ENCODE results near the gene ARID1B.

The ARID1B gene

DNA sequence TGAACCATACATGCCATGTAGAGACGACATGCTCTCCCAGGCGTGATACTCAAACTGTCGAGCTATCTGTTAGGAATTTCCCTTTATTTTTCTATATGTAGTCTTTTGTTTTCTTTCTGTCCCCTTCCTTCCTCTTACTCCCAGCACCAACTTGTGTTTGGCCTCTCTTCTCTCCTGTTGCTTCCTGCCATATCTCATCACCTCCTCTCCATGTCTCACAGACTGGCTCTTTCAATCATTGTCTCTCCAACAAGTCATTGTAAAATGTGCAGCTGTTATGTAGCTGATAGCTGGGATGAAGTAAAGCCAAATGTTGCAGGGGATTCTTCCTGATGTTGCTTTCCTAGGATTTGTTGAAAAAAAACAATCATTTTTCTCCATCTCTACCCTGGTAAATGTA is 311.7 kb downstream of the ARID1B start:
- no peak for DNase-seq

DNA sequence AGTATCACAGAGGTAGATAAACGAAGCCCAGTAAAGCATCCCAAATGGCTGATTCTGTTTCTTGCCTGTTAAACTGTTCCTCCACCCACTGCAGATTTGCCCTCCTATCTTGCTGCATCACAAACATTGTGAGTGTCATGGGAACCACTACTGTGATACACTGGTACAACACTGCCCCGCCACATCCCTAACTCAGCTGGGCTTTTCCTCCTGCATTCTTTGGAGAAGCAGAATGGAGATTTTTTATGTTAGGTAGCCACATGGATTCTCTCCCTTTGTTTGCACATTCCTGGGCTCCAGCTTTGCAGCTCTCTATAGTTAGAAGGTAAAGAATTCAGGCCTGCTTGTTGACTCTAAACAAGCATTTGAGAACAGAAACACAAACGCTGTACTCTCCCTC is 312.1 kb downstream of the ARID1B start:
- no peak for DNase-seq

DNA sequence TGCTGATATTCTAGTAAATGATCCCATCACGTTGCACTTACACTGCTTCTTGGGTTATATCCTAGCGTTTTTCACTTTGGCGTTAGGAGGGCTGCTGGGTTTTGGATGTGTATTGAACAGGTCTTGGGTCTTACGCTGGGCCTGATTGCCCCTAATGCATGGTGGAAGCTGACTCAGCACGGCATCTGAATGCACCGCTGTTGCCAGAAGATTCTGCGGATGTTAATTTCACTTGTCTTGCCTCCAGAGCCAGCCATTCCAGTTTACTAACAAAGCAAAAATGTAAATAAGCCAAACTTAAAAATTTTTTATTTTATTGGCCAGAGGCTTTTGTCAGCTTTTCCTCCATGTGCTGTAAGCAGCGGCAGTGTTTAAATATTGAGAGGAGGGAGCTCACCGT is 312.7 kb downstream of the ARID1B start:
- no peak for DNase-seq

DNA sequence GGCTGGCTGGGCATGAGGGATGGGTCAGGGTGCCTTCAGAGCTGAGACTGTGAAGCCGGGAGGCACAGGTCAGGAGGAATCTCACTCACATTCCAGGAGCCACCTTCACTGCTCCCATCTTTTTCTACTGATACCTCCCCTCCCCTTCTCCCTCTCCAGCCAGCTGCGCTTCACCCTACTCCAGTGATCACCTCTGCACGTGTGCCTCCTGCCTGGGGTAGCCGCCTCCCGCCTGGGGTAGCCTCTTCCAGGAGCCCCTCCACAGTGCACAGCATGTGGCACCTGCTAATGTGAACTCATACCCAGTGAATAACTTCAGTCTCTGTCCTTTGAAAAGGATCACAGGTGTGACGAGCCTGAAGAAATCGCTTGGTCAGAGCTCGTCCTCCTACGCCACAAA is 313.6 kb downstream of the ARID1B start:
- DNase-seq, result no peak

DNA sequence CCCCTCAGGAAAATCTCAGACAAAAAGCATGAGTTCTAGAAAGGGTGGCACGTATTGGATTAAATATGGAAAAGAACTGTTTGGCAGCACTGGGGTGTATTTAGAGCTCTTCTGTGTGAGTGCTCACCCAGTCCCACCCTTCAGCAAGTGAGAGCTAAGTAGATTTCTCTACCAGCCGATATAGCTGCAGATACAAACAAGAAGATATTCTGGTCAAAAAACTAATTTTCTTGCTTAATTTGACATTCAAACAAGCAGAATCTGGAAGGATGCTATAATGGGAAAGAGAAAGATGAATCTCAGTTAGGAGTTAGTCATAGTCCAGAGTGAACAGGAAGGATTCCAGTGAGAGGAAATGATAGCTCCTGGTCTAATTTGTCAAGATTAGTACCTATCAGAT is 314.1 kb downstream of the ARID1B start:
- no peak for DNase-seq

DNA sequence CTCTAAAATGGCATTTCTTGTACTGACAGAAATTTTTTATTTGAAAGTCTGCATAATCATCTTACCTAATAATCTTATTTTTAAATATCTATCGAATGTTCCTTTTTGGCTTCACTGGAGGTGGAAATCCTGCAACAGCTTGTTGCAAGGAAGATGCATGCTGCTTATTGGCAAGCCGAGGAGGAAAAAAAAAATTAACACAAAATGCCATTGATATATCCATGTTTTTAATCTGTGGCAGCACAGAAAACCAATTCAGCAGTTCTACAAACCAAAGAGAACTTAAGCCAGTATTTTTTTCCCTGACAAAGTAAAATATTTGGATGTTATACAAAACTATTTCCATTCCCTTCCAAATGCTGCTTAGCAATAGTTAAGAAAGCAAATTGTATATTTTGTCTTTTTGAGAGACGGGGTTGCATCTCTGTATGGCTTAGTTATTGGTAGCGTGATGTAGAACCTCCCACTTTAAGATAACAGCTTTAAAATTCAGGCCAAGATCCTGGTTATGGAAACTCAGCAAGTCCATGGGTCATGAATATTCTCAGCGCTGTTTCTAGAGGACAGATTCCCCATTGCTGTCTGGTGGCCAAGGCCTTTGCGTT is 314.8 kb downstream of the ARID1B start:
- no peak for DNase-seq

DNA sequence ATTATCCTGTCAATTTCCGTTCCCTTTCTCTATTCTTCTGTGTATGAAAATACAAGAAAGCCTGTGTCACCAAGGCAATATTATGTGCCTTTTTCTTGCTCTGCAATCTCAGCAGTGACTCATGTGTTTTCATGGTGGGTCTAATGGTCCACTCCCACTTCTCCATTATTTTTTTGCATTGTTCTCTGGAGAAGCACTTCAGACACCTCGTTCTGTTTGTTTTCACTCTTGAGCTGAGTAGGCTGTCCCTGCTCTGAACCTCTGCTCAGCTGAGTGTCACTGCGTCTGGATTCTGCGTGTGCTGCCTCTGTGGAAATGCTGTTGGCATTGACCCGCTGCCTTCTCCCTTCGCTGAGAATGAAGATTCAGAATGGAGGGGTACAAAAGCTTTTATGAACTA is 315.6 kb downstream of the ARID1B start:
- no peak for DNase-seq

DNA sequence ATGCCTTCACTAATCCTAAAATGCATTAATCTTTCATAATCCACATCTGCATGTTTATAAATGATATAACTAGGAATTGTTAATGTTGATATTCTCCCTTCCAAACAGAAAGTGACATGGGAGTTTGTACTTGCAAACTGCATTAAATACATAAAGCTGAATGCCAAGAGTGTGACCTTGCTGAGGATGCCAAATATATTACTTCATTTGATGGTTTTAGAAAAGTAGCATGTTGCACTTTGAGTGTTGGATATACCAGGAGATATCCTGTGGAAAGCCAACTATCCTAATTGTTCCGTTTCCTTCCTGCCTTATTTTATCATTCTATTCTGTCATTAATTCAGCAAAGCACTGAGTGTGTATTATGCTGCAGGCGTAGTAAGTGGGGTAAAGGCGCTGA is 316.4 kb downstream of the ARID1B start:
- DNase-seq, result no peak

DNA sequence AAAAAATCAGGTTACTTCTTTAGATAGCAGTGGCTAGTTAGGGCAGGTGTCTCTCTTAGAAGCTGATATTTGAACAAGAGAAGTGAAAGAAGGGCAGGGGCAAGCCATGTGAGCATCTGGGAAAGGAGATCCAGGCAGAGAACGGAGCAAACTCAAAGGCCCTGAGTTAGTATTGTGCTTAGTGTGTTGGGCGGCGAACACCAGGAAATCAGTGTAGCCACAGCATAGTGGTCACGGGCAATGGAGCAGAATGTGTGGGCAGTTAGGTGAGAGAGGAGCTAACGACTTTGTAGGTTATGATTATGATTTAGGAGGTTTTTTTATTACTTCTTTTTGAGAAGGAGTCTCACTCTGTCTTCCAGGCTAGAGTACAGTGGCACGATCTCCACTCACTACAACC is 316.9 kb downstream of the ARID1B start:
- DNase-seq, result no peak

DNA sequence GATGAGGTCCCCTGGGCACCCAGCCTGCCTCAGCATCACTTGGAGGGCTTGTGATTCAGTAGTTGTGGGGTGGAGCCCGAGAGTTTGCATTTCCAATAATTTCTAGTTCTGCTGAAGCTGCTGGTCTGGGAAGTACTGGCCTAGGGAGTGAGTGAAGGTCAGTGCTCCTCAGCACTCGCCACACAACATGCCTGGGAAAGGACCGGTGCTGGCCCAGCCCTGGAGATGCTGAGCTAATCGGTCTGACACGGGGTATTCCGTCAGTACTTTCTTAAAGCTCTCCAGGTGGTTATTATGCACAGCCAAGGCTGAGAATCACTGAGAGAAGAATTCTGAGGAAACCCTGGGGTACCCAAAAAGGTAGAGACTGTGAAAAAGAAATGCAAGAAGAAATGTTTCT is 317.9 kb downstream of the ARID1B start:
- DNase-seq, result no peak

DNA sequence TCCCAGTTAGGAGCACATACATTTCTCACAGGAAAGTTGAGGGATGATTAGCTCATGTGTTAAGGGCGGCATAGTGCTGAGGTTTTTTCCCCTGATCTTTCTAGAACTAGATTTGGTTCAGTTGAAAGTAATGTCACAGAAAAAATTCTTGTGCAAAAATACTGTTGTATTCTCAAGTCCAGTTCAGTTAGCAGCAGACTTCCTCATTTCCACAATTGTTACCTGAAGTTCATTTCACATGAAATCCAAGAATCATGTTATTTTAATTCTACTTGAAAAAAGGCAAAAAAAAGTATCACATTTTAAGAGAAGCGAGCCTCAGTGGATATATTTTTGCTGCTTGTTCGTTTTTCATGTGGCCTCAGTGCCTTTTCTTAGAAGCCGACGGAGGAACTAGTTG is 318.4 kb downstream of the ARID1B start:
- DNase-seq, result no peak

DNA sequence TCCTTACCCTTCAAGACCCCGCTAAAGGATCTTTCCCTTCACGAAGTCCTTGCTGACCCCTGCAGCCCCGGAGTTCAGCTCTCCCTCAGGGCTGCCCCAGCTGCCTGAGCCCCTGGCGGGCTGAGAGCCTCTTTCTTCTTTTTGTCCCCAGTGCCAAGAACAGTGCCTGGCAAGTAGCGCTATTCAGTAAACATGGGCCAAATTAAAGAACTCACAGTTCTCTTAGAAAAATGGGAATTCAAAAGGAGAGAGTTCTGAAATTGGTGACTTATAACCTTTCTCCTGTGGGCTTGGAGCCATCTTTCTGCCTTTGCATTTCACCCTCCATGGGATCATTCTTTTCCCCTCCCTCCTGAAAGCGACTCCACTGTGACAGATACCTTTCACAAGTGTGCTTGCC is 318.9 kb downstream of the ARID1B start:
- no peak for DNase-seq

DNA sequence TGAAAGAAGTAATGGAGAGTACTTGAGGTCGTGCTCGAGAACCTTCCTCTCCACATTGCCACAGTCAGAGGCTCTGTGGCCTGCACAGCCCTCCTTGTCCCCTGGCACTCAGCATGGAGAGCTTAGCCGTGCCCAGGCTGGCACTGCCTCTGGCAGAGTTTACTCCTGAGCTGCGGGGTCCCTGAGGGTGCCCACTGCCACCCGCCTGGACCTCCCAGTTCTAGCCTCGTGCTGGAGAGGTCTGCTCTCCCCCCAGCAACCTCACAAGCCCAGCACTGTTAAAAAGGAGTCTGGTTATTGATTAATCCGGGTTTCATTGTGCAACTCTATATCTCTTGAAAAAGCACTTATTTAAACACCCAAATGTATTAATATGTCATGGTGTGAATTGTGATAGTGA is 319.3 kb downstream of the ARID1B start:
- DNase-seq, result no peak

DNA sequence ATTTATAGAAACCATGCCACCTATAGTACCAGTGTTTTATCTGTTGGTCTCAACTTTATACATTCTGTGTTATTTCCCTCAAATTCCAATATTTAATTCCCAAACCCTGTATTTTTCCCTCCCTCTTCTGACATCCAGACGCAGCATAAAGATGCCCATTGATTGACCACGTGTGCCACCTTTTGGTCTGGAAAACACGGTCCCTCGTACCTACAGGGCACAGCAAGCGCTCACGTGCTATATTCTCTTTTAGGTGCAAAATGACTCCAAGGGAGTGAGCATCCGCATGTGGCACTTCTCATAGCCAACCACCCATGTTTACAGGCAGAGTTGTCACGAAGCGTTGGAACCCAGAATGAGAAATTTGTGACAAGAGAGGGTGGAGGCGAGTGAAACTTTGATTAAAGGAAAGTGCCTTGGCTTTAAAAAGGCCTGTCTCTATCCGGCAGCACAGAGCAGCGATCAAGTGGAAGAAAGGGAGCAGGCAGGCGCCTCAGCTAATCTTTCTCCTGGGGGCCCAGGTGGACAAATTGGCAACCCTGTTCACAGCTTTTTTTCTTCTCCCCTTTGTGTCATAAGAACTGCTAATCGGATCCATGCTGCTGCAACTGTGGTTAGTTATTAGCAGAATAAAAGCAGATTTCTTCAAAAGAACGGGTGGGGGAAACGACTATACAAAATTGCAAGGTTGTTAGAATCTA is 320.2 kb downstream of the ARID1B start:
- DNase-seq, result no peak

DNA sequence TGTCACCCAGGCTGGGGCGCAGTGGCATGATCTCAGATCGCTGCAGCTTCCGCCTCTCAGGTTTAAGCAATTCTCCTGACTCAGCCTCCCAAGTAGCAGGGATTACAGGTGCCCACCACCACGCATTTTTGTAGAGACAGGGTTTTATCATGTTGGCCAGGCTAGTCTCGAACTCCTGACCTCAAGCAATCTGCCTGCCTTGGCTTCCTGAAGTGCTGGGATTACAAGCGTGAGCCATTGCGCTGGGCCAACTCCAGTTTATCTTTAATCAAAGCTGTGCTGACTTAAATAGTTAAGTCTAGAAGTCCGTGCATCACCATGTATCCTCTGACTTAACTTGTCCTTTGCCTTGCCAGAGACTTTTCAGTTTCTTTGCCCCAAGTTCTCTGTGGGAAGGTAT is 321.8 kb downstream of the ARID1B start:
- DNase-seq, result no peak

DNA sequence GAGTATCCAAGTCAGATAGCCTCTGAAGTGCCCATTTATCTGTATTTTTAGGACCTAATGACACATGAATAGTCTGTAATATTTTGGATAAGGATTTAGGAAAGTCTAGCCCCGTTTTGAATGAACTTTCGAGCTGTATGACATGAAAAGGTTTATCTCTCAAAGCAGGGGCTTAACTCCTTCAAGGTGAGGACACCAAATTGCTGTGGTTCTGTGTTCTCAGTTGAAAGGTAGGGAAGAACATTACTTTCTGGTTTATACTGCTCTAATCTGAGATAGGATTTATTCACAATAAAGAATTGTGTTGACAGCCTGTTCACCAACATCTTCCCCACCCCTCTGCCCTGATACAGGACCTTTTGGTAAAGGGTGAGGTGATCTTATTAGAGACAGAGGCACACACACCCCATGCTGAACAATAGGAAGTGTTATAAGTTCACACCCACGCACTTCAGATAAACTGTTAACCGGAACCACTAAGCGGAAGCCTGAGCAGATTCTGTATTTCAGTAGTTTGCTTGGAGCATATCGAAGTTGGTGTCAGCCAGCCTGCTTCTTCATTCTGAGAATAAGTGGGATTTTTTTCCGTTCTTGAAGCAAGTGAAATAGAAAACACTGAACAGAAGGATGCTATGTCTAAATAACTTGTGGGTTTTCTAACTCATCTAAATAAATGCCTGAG is 322.9 kb downstream of the ARID1B start:
- DNase-seq, result peak in 4 of 6 experiments; percentile 6 to 62 (median 52)

DNA sequence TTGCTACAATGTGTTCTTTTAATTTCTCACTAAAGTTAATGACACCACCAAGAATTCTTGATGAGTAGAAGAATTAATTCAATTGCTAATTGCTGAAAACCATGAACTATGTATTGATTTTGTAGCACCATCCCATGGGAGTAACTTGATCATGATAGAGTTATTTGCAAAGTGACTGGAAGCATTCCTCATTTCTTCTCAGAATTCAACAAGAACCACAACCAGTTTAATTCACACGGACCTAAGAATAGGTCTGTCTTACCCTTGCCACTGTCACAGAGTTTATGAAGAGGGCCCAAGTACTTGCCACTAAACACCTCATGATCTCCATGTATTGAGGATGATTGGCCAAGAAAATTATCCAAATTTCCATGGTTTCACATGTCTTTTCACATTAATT is 324.0 kb downstream of the ARID1B start:
- no peak for DNase-seq

DNA sequence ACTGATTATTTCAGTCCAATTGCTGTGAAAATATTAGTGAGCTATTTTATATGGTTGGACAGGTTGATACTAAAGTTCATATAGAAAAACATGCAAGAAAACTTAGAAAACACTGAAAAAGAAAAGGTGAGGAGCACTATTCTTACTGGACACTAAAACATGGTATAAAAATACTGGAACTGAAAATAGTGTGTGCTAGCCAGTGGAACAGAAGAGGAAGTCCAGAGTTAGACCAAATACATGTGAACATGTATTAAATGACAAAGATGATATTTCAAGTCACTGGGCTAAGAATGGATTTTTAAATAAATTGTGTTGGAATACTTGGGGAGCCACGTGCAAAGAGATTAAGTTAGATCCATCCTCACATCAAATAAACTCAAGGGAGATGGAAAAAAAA is 327.6 kb downstream of the ARID1B start:
- DNase-seq, result no peak

DNA sequence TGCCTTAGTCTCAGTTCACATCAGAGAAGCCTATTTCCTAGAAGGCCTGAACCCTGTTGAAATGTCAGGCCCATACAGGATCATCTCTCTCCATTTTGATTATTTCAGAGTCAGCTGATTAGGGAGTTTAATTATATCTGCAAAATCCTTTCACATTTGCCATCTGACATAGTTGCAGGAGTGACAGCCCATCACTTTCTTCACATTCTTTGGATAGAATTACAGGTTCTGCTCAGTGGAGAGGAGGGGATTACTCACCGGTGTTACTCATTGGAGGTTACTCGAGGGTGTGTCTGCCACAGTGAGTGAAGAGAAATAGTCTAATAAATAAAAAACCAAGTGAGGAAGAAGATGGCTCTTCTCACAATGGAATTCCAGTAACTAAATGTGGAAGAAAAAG is 329.3 kb downstream of the ARID1B start:
- no peak for DNase-seq

DNA sequence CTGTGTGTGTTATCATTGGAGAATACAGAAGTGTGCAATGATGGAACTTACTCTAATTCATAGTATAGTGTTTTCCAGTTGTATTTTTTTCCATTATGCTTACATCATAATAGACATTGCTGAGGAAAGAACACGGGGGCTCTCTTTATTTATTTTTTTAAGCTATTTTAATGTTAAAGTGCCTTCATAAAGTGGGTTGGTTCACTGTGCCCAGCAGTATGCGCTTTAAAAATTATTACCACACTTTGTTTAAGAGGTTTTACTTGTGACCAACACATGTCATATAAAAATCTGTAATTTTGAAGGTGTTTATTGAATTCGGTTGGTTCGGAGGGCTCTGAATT is 330.4 kb downstream of the ARID1B start:
- DNase-seq, result no peak

DNA sequence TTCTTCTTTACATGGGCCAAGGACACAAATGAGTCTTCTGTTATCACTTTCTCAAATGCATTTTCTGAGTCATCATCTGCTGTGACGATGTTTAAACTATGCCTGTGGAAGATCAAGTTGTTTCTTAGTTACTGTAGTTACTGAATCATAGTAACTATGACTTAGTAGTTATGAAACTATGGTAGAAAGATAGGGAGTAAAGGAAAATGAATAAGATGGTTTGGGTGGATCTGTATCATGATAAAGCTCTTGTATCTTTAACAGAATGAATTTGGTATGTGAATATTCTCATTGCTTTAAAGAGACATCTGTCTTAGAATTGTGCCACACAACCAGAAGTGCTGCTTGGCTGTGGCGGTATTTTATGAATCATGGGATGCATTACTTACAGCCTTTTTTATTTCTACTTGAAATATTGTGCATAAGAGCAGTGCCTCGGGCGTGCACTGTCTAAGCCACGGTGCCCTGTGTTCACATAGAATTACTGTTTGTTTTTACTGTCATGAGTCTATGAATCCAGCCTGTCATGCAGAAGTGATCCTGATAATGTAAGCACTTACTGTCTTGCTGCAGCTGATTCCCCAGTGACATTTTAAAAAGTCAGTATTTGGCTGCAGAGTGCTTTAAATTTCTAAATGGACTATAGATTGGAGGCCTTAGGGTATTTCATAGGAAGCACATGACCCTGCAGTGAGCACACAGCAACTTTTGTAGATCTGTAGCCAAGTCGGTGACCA is 330.9 kb downstream of the ARID1B start:
- no peak for DNase-seq

DNA sequence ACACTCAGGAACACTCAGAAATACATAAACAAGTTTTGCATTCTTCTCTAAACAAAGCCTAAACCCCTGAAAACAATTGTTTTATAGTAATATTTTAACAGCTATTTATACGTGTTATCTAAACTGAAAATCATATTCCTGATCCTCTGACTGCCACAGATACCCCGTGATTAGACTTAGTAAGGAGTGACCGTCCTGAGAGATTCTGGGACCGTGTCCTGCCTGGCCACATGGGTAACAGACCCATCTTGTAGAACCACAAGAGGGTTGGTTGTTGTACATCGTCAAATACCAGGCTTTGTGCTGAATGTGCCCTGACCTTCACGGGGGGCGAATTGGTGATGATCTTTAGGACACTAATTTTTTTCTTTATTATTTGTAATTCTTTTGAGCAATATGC is 331.7 kb downstream of the ARID1B start:
- no peak for DNase-seq

DNA sequence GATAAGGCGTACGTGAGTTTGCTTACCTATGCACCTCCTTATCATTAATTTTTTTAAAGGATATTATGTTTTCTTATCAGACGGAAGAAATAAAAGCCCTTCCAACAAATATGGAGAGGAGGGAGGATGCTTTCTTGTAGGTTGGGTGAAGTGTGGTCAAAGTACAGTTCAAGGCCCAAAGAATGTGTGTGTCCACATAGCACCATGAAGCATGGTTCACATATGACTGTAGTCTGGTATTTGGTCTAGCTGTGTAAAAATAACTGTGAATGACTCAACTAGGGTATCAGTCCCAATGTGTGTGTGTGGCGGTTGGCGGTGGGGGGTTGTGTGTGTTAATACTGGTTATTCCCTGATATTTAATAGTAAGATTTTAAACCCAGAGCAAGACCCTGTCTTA is 333.4 kb downstream of the ARID1B start:
- DNase-seq, result no peak

DNA sequence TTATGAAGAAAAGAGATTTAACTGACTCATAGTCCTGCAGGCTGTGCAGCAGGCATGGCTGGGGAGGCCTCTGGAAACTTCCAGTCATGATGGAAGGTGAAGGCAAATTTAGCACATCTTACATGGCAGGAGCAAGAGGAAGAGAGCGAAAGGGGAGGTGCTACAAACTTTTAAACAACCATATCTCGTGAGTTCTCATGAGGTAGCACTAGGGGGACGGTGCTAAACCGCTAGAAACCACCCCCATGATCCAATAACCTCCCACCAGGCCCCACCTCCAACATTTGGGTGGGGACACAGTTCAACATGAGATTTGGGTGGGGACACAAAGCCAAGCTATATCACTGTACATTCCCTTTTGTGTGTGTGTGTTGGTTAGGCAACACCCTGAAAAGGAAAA is 336.2 kb downstream of the ARID1B start:
- DNase-seq, result no peak
